NCI-H69 (cell line): ENCODE measurements around the gene FGF5.
A peak's percentile ranks its signal among the peaks of the same experiment; 100 is the strongest.

Experiments
- DNase-seq: peaks from one replicate; lab custom pipeline; 2025; lab: John Stamatoyannopoulos, UW

Gene FGF5

DNA sequence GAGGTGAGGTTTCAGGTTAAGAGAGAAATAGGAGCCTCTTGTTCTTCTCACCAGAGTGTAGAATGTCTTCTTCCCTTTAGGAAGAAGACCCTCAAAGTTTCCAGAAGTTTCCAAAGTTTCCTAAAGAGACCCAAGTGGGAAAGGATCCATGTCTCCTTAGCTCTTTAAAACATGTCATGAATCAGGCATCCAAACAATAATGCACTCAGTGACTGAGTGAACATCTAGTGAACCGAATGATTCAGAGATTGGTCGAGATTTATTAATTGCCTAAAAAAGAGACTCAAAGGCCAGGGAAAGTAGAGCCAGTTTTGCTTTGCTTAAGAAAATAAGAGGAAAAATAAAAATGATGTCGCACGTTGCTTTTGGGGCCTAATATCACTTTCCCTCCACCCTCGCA is 29.4 kb downstream of the FGF5 start:
- no peak for DNase-seq

DNA sequence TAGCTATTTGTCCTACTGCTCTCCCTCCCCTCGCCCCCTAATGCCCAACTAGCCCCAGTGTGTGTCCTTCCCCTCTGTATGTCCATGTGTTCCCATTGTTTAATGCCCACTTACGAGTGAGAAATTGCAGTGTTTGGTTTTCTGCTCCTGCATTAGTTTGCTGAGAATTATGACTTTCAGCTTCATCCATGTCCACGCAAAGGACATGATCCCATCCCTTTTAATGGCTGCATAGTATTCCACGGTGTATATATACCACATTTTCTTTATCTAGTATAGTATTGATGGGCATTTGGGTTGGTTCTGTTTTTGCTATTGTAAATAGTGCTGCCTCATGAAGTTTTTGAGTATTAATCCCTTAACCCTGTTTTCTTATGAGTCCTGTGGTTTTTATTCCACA is 35.4 kb downstream of the FGF5 start:
- no peak for DNase-seq

DNA sequence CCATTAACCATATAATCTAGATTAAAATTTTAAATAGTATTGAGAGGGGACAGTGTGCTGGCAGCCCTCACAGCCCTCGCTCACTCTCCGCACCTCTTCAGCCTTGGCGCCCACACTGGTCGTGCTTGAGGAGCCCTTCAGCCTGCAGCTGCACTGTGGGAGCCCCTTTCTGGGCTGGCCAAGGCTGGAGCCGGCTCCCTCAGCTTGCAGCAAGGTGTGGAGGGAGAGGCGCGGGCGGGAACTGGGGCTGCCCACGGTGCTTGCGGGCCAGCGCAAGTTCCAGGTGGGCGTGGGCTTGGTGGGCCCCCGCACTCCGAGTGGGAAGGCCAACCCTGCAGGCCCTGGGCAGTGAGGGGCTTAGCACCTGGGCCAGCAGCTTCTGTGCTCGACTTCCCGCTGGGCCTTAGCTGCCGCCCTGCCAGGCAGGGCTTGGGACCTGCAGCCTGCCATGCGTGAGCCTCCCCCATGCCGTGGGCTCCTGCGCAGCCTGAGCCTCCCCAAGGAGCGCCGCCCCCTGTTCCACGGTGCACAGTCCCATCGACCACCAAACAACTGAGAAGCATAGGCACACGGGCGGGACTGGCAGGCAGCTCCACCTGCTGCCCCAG is 36.3 kb downstream of the FGF5 start:
- DNase-seq, result no peak

DNA sequence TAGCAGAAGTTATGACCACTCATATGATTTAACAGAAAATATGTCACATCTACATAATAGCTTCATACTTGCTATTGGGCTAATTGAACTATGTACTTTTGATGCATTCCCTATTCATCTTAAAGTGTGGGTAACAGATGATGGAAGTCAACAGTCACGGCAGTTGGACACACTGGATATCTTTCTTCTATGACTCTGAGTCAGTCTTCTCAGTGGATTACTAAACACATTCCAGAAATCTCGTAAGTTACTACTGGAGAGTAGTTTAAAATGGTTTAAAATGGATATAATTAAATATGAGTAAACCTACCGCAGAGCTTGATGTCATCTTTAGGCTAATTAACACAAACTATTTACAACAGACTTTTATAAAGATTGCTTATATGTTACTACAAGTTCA is 39.0 kb downstream of the FGF5 start:
- no peak for DNase-seq

DNA sequence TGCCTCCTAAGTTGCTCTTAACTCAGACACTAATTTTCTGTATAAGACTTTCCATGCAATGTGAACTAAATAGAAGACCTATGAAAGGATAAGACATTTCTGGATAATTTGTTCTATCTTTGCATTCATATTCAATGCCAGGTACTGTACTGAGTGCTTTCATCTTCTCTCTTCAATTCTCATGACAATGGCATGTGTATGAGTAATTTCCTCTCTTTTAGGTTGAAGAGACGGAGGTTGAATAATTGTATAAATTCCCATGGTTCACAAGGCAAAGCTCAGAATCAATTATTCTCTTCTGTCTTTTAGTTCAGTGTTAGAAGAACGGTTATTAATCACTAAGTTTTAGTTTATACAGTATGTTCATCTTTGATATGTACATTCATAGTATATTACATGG is 39.8 kb downstream of the FGF5 start:
- DNase-seq, result no peak

DNA sequence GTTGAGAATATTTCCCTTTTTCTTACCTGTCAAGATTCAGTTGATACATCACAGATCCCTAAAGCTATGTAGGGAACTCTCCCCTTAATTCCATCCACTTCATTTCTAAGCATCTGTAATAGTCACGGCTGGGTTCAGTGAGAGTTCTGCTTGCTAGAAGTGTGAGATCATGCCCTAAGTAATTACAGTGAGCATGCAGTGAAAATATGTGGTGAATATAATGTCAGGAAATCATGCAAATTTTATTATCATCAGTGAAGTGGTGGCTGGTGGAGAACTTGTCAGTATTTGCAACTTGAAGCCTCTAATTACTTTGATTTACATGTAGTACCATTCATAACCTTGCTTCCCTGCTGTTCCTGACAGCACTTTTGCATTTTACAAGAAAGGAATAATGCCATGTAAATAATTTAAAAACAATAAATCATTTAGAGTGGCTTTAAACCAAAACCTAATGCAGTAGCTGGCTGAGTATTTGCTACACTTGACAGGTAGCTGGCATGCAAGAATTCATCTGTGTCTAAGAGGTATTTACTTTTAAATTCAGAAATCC is 40.8 kb downstream of the FGF5 start:
- peak; percentile 94 for DNase-seq

DNA sequence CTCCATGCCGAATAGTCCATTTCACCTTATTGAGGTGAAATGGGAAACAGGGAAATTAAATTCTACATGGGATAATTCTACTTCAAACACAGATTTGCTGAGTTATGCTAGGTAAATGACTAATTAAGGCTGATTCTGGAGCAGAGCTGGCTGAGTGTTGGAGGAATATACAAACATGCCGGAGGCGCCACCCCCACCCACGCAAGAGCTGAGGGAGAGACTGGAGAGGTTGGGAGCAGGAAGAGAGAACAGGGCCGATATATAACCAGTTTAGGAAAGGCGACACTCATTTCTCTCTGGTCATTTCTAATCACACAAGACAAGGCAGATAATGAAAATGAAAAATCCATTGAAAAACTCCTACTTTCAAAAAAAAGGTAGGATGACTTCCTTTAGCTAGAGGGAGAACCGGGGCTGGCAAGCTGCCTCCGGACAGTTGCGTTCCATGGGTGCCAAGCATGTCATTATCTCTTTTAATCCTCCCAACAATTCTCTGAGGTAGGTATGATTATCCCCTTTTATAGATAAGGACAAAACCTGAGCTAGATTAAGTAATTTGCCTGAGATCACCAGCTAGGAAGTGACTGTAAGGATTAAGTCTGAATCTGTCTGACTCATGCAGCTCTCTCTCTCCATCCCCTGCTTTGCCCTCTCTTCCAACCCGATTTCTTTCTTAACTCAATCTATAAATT is 41.5 kb downstream of the FGF5 start:
- DNase-seq, result peak; percentile 88

DNA sequence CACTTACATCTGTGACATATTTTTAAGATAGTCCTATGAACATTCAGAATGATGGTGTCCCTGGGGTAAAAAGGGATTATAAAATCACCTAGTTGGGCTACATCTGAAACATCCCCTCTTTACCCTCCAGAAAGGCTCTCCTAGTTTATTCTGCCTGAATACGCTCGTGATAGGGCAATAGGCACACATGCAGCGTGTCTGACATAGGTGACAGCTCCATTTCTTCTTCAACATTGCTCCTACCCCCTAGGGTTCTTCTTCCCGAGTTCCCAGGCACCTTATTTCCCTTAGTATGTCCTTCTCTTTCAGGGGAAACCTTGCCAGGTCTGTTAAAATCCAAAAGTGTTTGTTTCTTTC is 42.0 kb downstream of the FGF5 start:
- DNase-seq, result peak; percentile 50

DNA sequence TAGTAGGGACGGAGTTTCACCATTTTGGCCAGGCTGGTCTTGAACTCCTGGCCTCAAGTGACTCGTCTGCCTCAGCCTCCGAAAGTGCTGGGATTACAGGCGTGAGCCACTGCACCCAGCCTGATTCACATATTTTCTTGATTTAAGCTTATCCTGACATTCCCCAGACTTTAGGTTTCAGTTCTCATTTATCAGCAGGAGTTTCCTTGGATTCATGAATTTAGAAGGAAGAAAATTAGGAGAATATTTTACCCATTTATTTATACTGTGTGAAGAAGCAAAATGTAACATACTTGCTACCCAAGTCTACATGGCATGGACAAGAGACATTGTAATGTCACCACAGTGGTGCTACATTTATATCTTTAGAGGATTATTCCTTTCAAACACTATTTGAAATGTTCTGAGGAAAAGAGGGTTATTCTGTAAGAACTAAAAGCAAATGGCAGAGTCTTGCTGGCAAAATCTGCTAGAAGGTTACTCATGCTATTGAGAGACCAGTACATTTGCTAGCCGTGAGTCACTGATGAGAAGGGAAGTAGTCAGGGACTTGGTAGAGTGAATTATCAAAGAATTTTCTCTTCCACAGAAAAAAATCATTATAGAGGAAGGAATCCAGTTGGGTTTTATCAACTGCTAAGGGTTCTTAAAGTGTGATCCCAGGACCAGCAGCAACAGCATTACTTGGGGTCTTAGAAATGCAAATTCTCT is 43.0 kb downstream of the FGF5 start:
- DNase-seq, result no peak

DNA sequence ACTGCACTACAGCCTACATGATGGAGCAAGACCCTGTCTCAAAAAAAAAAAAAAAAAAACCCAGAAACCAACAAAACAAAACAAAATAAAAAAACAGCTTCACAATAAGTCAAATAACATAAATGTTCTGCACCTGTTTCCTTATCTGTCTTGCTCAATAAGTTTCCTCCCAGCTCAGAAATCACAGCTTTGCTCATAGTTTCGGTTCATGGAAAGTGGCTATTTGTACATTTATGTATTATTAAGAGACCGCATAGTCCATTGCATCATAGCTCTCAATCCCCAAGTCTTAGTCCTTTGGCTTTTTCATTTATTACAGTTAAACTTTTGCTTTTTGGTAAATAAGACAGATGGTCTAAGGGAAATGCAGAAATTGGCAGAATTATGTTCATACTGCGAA is 44.7 kb downstream of the FGF5 start:
- no peak for DNase-seq

DNA sequence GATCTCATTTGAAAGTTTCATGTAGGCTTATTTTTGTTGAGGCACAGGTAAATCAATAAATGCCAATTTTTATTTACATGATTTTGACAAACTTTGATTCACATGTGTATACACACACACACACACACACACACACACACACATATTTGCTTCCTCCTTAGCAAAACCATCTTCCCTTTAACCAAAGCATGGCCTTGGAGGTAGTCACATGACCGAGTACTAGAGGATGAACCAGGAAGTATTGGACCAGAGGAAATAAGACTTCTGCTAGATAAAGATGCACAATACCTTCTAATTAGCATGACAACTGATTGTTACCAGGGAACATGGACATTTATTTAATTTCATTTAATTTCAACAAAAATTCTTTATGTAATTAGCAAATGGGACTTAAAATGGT is 45.7 kb downstream of the FGF5 start:
- DNase-seq, result no peak

DNA sequence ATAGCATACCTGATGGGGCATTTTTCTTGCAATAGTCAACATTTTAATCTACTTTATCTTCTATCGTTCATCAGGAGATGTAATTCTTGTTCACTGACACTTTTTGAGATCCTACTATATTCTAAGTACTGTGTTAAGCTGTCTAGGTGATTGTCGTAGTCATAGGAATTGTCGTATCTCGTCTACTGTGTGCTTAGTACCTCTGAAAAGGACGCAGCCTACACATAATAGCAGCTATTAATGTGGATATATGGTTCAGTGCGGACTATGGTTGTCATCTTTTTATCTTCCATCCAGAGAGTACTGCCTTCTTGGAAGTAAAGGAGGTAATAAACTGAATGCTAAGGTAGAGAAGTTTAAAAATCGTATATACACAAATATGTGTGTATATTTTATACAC is 47.2 kb downstream of the FGF5 start:
- DNase-seq, result no peak

DNA sequence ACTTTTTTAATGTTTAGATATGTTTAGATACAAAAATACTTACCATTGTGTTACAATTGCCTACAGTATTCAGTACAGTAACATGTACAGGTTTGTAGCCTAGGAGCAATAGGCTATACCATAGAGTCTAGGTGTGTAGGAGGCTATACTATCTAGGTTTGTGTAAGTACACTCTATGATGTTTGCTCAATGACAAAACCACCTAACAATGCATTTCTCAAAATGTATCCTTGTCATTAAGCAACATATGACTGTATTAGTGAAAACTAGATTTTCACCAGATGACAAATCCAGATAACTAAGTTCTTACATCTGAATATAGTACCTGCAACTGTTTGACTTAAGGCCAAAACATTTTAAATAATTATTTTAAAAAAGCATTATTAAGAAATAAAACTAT is 49.4 kb downstream of the FGF5 start:
- peak; percentile 2 for DNase-seq

DNA sequence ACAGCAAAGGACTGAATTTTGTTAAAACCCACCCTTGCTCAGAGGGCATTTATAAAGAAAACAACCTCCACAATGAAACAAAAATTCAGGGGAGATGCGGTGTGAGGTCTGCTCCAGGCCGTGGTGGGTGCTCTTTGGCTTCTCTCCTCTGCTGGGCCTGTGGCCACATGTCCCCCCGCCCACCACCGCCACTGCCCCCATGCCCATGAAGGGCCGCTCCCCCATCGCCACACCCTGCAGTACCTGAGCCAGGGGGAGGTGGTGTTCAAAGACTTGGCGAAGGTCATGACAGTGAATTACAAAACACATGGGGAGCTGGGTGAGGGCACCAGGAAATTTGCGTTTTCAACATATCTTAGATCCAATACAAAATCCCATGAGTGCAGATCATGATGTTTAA is 54.9 kb downstream of the FGF5 start:
- no peak for DNase-seq

DNA sequence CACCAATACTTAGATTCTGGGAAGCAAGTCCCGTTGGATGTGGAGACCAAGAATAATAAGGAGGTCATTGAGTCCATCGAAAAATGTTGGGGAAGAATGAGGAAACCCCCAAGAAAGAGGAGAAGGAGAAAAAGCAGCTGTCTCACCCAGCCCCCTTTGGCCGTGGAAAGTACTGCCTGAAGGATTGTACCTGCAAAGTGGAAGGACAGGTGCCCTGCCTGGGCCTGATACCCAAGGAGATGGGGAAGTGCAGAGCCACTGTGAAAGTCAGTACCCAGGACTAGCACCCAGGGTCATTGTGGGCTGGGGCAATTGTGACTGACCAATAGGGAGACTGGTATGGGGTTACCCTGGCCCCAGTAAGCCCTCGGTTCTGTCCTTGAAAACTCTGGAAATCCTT is 55.3 kb downstream of the FGF5 start:
- no peak for DNase-seq

DNA sequence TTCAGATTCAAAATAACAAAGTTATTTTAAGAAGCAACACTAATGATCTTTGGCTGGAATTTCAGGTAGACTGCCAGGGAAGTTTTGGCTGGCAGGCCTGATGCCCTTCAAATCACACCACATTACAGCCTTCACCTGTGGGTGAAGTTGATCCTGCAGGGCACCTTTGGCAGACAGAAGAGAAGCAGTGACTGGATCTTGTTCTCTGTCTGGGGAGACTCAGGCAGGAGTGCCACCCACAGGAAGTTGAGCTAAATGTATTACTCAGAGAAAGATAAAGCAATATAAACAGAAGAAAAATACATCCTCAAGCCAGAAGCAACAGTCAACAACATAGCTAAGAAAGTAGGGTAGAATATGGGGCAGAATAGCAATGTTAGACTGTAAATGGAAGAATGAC is 56.3 kb downstream of the FGF5 start:
- peak; percentile 66 for DNase-seq

DNA sequence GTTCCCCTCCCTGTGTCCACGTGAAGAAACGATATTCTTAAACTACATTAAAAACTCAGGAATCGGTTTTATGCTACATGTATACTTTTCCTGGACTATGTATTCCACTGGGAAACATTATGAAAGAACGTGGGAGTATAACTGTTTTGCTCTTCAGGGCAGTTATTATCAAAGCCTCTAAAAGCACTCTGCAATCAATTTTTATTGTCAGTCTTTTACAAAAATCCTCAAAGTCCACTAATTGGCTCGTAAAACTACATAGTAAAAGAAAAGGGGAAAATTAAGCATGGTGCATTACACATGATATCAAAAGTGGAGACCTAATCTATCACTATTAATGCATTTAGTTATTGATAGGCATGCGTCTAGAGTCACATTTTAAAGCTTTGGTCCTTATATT is 57.7 kb downstream of the FGF5 start:
- DNase-seq, result no peak

DNA sequence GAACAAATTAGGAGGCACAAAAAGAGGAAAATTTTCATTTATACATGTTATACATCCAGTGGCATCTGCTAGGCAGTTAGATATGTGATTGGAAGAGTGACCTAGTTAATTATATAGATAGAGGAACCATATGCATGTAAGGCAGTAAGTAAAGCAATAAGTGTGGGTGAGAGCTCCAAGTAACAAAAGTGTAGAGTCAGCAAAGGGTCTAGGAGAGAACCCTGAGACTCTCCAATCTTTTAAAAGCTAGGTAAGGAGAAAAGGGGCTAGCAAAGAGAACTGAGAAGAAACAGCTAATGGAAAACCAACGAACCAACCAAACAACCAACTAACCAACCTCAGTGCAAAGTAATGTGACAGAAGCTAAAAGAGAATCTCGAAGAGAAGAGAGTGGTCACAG is 65.2 kb downstream of the FGF5 start:
- DNase-seq, result no peak

DNA sequence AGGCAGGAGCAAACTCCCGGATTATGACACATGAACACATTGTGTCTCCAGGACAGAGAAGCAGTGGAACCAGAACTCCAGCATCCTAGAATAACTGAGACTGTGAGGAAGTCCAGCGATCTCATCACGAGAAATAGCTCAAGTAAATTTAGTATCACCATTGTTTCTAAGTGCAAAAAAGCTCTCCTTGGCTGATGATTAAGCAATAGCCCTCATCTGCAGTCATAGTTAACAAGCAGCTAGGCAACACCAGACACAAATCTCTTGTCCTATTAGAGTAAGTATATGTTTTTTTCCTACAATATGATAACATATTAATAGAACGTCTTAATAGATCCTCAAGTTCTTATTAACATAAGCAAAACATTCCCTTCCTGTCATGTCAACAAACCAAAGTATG is 66.7 kb downstream of the FGF5 start:
- DNase-seq, result no peak

DNA sequence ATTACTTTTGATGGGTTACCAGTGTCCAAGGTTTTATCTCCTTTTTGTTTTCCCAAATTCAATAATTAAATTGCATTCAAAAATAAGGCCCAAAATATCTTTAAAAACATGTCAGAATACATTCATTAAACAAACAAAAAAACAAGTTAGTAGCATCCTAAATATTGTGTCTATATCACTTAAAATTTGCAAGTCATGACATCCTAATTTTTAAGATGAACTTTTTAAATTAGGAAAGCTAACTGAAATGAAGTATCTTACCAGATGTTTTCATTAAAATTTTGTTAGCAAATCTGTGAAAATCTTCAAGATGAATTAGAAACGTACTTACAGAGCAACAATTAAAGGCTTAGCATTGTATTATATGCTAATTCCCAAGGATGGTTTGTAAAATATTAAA is 68.1 kb downstream of the FGF5 start:
- DNase-seq, result no peak

DNA sequence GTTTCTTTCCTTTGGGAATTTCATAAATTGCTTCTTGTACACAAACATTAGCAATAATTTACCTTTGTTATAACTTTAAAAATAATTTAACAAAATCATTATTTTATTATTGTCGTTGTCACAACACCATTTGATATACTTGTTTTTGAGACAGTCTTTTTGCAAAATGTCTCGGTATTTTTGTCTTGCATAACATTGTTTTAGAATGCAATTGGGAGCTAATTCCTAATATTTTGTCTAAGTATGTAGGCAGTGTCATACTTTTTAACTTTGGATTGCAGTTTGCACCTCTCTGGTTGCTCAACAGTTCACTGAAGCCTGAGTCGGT is 68.7 kb downstream of the FGF5 start:
- DNase-seq, result no peak

DNA sequence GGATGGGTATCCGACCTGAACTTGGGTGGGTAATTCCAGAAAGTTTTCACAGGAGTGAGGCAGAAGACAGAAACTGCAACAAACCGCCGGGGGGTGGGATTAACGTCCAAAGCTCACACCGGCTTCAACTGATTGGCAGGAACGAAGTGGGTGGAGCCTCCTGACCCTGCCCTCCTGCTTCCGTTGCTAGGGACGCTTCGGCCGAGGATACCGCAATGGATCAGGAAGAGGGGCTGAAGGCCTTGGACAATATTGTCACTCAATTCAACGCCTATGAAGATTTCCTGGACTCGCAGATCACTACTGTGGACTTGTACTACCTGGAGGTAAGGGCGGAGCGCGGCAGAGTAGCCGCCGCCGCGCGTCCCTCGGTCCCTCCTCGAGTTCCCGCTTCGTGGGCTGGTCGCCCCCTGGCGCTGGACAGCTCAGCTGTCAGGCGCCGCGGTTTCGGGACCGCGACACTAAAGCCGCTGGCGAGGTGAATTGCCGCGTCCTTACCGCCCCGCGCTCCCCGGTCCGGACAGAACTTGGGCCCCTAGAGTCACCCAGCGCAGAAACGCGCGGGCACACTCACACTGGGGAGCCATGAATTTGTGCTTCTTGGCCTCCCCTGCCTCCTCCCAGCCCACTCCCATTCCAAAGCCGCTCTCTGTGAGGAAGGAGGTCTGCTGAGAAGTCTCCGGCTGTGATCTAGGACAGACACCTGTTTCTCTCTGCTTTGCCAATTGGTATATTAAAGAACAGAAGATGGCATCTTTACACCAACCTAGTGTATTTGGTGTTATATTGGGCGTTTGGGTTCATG is 69.3 kb downstream of the FGF5 start, which contains the start of gene CFAP299:
TSS of gene CFAP299 (plus strand) at position 177 of the 805 bp plus-strand sequence.
- DNase-seq, result peak; percentile 90

DNA sequence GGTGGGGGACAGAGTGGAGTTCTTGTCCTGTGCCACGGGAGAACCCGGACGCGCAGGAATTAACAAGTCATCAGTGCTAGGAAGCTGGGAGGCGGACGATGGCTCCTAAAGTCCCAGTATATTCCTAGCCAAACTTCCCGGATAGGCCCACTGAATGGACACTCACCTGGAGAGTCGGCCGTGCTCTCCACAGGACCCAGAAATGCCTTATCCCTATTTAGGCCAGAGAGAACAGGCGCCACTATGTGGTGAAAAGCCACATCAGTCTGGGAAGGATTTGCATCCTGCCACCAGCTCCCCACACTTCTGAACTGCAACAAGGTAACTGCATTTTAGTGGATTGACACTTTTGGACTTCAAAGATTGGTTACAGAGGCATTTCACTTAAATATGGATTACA is 70.1 kb downstream of the FGF5 start:
- peak; percentile 75 for DNase-seq
